ENCODE measurements around the gene KRTAP12-4. TPM values are rescaled to one million over a fixed set of nuclear protein-coding genes. Genes with fewer than 3 reads are reported as not detected.

Gene KRTAP12-4
- total RNA-seq, 4 donors from 2014 or later: not detected

- Histone ChIP-seq H3K4me3 (no peak overlapping the region), H3K27ac (no peak overlapping the region), H3K4me1 (no peaks in the 10 kb centered on the region), H3K36me3 (no peaks in the 10 kb centered on the region), H3K9me3 (peaks cover 0 to 40% (median 0%) of the 10 kb centered on the region in 3 donors), H3K27me3 (peaks cover 17% of the 10 kb centered on the region)
- ATAC-seq: no peak
- TF ChIP-seq EP300 (IDR thresholded peaks at IDR 0.05) (no peak), POLR2AphosphoS5 (IDR thresholded peaks at IDR 0.05) (no peak), CTCF (IDR thresholded peaks at IDR 0.05) (no peak), POLR2A (IDR thresholded peaks at IDR 0.05) (no peak)
- 80% methylated on average over 1 of the region's 1 CpG; no CpG with 5 or more reads in 1 of the 2 donors for WGBS, 2 donors (ENCODE audit: low coverage in 1 of 2)
These were observed 17.5 kb upstream of the KRTAP12-4 start for GRCh38 chr21:44671911-44672310.

- no peak overlapping the region for H3K4me3 ChIP-seq
- peaks cover 0 to 40% (median 0%) of the 10 kb centered on the region in 3 donors for H3K9me3 ChIP-seq
- peaks cover 20% of the 10 kb centered on the region for H3K27me3 ChIP-seq
- H3K36me3 ChIP-seq: no peaks in the 10 kb centered on the region
- WGBS, 2 donors (ENCODE audit: low coverage in 1 of 2): 60 to 73% methylated on average over 1 to 2 of the region's 3 CpGs
- ATAC-seq: no peak
- TF ChIP-seq POLR2A (IDR thresholded peaks at IDR 0.05): no peak
- TF ChIP-seq EP300 (IDR thresholded peaks at IDR 0.05): no peak
- TF ChIP-seq POLR2AphosphoS5 (IDR thresholded peaks at IDR 0.05): no peak
- TF ChIP-seq CTCF (IDR thresholded peaks at IDR 0.05): no peak
- H3K4me1 ChIP-seq: no peaks in the 10 kb centered on the region
- no peak overlapping the region for H3K27ac ChIP-seq
These were observed 16.4 kb upstream of the KRTAP12-4 start for GRCh38 chr21:44670642-44671432.

DNA sequence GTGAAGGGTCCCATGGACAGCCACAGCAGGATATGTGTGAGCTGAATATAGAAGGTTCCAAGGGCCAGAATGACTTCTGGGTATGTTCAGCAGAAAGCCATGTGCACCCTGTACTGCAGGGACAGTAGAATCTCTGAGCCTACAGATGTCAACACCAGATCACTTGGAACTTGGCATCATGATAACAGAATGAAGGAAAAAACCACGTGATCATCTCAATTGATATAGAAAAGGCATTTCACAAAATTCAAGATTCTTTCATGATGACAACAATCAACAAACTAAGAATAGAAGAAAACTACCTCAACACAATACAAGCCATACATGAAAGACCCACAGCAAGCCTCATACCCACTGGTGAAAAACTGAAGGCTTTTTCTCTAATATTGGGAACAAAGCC, 13.2 kb upstream of the KRTAP12-4 start:
- no peak for ATAC-seq
- H3K9me3 ChIP-seq: peaks cover 0 to 32% (median 0%) of the 10 kb centered on the region in 3 donors
- H3K27ac ChIP-seq: no peak overlapping the region
- no peaks in the 10 kb centered on the region for H3K36me3 ChIP-seq
- WGBS, 2 donors (ENCODE audit: low coverage in 1 of 2): 47 to 100% methylated on average over 1 of the region's 1 CpG
- H3K4me3 ChIP-seq: no peak overlapping the region
- H3K4me1 ChIP-seq: no peaks in the 10 kb centered on the region
- no peak for TF ChIP-seq POLR2AphosphoS5 (IDR thresholded peaks at IDR 0.05)
- no peak for TF ChIP-seq EP300 (IDR thresholded peaks at IDR 0.05)
- TF ChIP-seq POLR2A (IDR thresholded peaks at IDR 0.05): no peak
- no peak for TF ChIP-seq CTCF (IDR thresholded peaks at IDR 0.05)
- H3K27me3 ChIP-seq: peaks cover 30% of the 10 kb centered on the region

GRCh38 chr21:44666401-44667320, 12.2 kb upstream of the KRTAP12-4 start, which contains the start of gene KRTAP12-2:
TSS of gene KRTAP12-2 (minus strand) at chr21:44666927. CDS start at chr21:44666886, 41 bp downstream.
- Histone ChIP-seq H3K27ac (no peak within 1 kb of the TSS), H3K36me3 (no peaks in the 10 kb centered on the region), H3K4me1 (no peaks in the 10 kb centered on the region), H3K9me3 (peaks cover 0 to 23% (median 0%) of the 10 kb centered on the region in 3 donors), H3K4me3 (no peak within 1 kb of the TSS), H3K27me3 (peaks cover 32% of the 10 kb centered on the region)
- no peak for TF ChIP-seq CTCF (IDR thresholded peaks at IDR 0.05)
- no peak for TF ChIP-seq POLR2A (IDR thresholded peaks at IDR 0.05)
- TF ChIP-seq EP300 (IDR thresholded peaks at IDR 0.05): no peak
- TF ChIP-seq POLR2AphosphoS5 (IDR thresholded peaks at IDR 0.05): no peak
- 55 to 57% methylated on average over 4 of the region's 19 CpGs for WGBS, 2 donors (ENCODE audit: low coverage in 1 of 2)
- ATAC-seq: no peak
